Keratinocyte (primary cell): ENCODE results near the gene KRTAP22-2. TPM values are rescaled to one million over a fixed set of nuclear protein-coding genes. Genes with fewer than 3 reads are reported as not detected.

Source experiments
- DNase-seq: peaks from one replicate; pipeline ENCODE4 v3.0.0-alpha.2; 2011; ENCODE audit warnings: low read depth, missing footprints, low spot score
- FAIRE-seq: peaks from 2 replicates; lab custom pipeline; 2011; peaks lifted over from hg19 to GRCh38; lab: Jason Lieb, UNC
- H2AFZ ChIP-seq: 2 replicates; pipeline ENCODE4 v1.6.0; 2012; ENCODE audit warnings: low read length, control low read depth, inconsistent platforms; ENCODE audit not compliant: control insufficient read depth
- H3K27ac ChIP-seq: 2 replicates; pipeline ENCODE4 v1.5.1; 2011; ENCODE audit warnings: low read length; ENCODE audit not compliant: control insufficient read depth, insufficient read depth
- H3K27me3 ChIP-seq: 3 replicates; pipeline ENCODE4 v1.6.0; 2011; ENCODE audit warnings: low read length; ENCODE audit not compliant: control insufficient read depth, insufficient read depth; ENCODE audit errors: extremely low read depth
- H3K36me3 ChIP-seq, 2 experiments: 2 replicates in 1 of 2; 3 replicates in 1 of 2; pipeline ENCODE4 v1.5.1; 2011; ENCODE audit warnings: low read length in 2 of 2, mild to moderate bottlenecking in 1 of 2; ENCODE audit not compliant: control insufficient read depth in 2 of 2, insufficient read depth in 2 of 2; ENCODE audit errors: extremely low read depth in 1 of 2
- H3K4me1 ChIP-seq: 3 replicates; pipeline ENCODE4 v1.5.1; 2011; ENCODE audit warnings: low read length; ENCODE audit not compliant: control insufficient read depth, insufficient read depth; ENCODE audit errors: extremely low read depth
- H3K4me2 ChIP-seq: 3 replicates; pipeline ENCODE4 v1.6.0; 2011; ENCODE audit warnings: low read depth, low read length; ENCODE audit not compliant: control insufficient read depth, insufficient read depth; ENCODE audit errors: extremely low read depth
- H3K4me3 ChIP-seq, 3 experiments: fragments of 200-600 bp in 1 of 3; sonication (generic) in 1 of 3; 2 replicates in 2 of 3; 3 replicates in 1 of 3; pipeline ENCODE4 v1.5.1; 2011 to 2016; ENCODE audit warnings: low read length in 3 of 3, mild to moderate bottlenecking in 3 of 3, control low read depth in 2 of 3, inconsistent platforms in 1 of 3, low read depth in 1 of 3, mixed read lengths in 1 of 3, mixed run types in 1 of 3, moderate library complexity in 1 of 3; ENCODE audit not compliant: control insufficient read depth in 2 of 3, insufficient read depth in 2 of 3; ENCODE audit errors: extremely low read depth in 1 of 3
- H3K79me2 ChIP-seq: 2 replicates; pipeline ENCODE4 v1.6.0; 2012; ENCODE audit warnings: low read length; ENCODE audit not compliant: control insufficient read depth, insufficient read depth
- H3K9ac ChIP-seq: 3 replicates; pipeline ENCODE4 v1.6.0; 2011; ENCODE audit warnings: low read length; ENCODE audit not compliant: control insufficient read depth, insufficient read depth; ENCODE audit errors: extremely low read depth
- H3K9me1 ChIP-seq: 3 replicates; pipeline ENCODE4 v1.6.0; 2011; ENCODE audit warnings: low read length; ENCODE audit not compliant: control insufficient read depth, insufficient read depth; ENCODE audit errors: extremely low read depth
- H3K9me3 ChIP-seq: 2 replicates; pipeline ENCODE4 v1.5.1; 2012; ENCODE audit warnings: low read depth, low read length; ENCODE audit not compliant: control insufficient read depth
- H4K20me1 ChIP-seq: 3 replicates; pipeline ENCODE4 v1.6.0; 2011; ENCODE audit warnings: low read length; ENCODE audit not compliant: control insufficient read depth, insufficient read depth; ENCODE audit errors: extremely low read depth
- EZH2 ChIP-seq: IDR thresholded peaks from one replicate; pipeline ENCODE4 v1.6.1; 2012; ENCODE audit warnings: inconsistent platforms, mild to moderate bottlenecking, low read length, moderate library complexity
- dilution Hi-C: fragments of 300-500 bp; cut with MboI; formaldehyde crosslinking; loops from one replicate; pipeline ENCODE4 v1.7.0; 2020; ENCODE audit warnings: low sequenced_read_pairs; ENCODE audit not compliant: extremely low pct_ligation_motif_present
- polyA plus RNA-seq, 5 experiments: library from polyadenylated mRNA; depleted of rRNA in 3 of 5; stranded (reverse) in 3 of 5; stranded (forward) in 1 of 5; unstranded in 1 of 5; fragments of >200 nt; gene quantifications; 1 replicate in 1 of 5; 2 replicates in 3 of 5; 3 replicates in 1 of 5; pipeline versions ENCODE4 v1.2.1 to v1.2.3, GENCODE V29; 2011 to 2012; ENCODE audit warnings: missing spikeins in 2 of 5, low read depth in 1 of 5, low replicate concordance in 1 of 5
- TF ChIP-seq, protein P1 (sequence below), 3 experiments: IDR thresholded peaks in 1 of 3; conservative IDR thresholded peaks in 1 of 3; optimal IDR thresholded peaks in 1 of 3; 2 replicates in 2 of 3; 3 replicates in 1 of 3; pipeline versions ENCODE3 to v1.5.1; 2011; ENCODE audit warnings: low read length in 3 of 3, mild to moderate bottlenecking in 3 of 3, moderate library complexity in 2 of 3, control low read depth in 1 of 3, inconsistent platforms in 1 of 3; ENCODE audit not compliant: insufficient read depth in 2 of 3; ENCODE audit errors: extremely low read depth in 1 of 3

Gene KRTAP22-2
- polyA plus RNA-seq, 1 donor (not counting 4 experiments of a cell fraction or from before 2014, with no cell fraction given), result not detected

DNA sequence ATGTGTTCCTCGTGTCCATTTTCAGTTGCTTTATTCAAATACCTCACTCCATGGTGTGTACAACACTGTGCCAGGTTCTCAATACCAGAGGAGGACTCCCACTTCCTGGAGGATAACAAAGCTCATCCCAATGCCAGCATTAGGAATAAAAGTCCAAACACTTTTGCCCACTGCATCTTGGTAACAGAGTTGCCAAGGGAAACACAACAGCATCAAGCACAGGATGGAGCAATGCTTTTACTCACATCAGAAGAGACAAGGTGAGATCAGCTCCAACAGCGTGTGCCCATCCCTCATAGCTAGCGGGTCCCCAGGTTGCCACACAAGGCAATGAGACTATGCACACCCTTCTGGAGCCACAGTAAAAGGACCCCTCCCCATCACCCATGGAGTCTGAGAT lies 33.2 kb upstream of the KRTAP22-2 start:
- no peak overlapping the region for H3K9ac ChIP-seq
- H3K4me1 ChIP-seq, result no peaks in the 10 kb centered on the region
- H3K4me3 ChIP-seq, result no peak overlapping the region
- H3K27me3 ChIP-seq, result no peaks in the 10 kb centered on the region
- TF ChIP-seq, protein P1, sequence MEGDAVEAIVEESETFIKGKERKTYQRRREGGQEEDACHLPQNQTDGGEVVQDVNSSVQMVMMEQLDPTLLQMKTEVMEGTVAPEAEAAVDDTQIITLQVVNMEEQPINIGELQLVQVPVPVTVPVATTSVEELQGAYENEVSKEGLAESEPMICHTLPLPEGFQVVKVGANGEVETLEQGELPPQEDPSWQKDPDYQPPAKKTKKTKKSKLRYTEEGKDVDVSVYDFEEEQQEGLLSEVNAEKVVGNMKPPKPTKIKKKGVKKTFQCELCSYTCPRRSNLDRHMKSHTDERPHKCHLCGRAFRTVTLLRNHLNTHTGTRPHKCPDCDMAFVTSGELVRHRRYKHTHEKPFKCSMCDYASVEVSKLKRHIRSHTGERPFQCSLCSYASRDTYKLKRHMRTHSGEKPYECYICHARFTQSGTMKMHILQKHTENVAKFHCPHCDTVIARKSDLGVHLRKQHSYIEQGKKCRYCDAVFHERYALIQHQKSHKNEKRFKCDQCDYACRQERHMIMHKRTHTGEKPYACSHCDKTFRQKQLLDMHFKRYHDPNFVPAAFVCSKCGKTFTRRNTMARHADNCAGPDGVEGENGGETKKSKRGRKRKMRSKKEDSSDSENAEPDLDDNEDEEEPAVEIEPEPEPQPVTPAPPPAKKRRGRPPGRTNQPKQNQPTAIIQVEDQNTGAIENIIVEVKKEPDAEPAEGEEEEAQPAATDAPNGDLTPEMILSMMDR (optimal IDR thresholded peaks at IDR 0.05 in 1 of 3, IDR thresholded peaks at IDR 0.05 in 1 of 3, conservative IDR thresholded peaks at IDR 0.05 in 1 of 3; ENCODE audit: extremely low read depth in 1 of 3, insufficient read depth in 2 of 3, low read length in 3 of 3), result no peak
- no peak for TF ChIP-seq EZH2
- DNase-seq, result no peak
- no peak for FAIRE-seq
- H3K27ac ChIP-seq, result no peak overlapping the region
- dilution Hi-C loops, result no loop called here
- H3K4me2 ChIP-seq, result no peak overlapping the region
- no peaks in the 10 kb centered on the region for H3K36me3 ChIP-seq
- H4K20me1 ChIP-seq, result no peaks in the 10 kb centered on the region
- no peak overlapping the region for H2AFZ ChIP-seq
- no peaks in the 10 kb centered on the region for H3K9me1 ChIP-seq
- no peaks in the 10 kb centered on the region for H3K79me2 ChIP-seq
- no peaks in the 10 kb centered on the region for H3K9me3 ChIP-seq

GRCh38 chr21:30620522-30620921 lies 30.3 kb upstream of the KRTAP22-2 start, which contains the start of gene KRTAP20-4:
Gene KRTAP20-4 (plus strand): TSS chr21:30620627.
- no peak within 1 kb of the TSS for H3K9ac ChIP-seq
- dilution Hi-C loops, result no loop called here
- no peak within 1 kb of the TSS for H3K27ac ChIP-seq
- no peaks in the 10 kb centered on the region for H4K20me1 ChIP-seq
- no peak within 1 kb of the TSS for H3K4me2 ChIP-seq
- no peaks in the 10 kb centered on the region for H3K79me2 ChIP-seq
- no peaks in the 10 kb centered on the region for H3K9me1 ChIP-seq
- no peaks in the 10 kb centered on the region for H3K9me3 ChIP-seq
- no peaks in the 10 kb centered on the region for H3K27me3 ChIP-seq
- no peaks in the 10 kb centered on the region for H3K36me3 ChIP-seq
- H2AFZ ChIP-seq, result no peak within 1 kb of the TSS
- no peak for DNase-seq
- no peak for FAIRE-seq
- no peaks in the 10 kb centered on the region for H3K4me1 ChIP-seq
- H3K4me3 ChIP-seq, result no peak within 1 kb of the TSS
- TF ChIP-seq, protein P1 (optimal IDR thresholded peaks at IDR 0.05 in 1 of 3, IDR thresholded peaks at IDR 0.05 in 1 of 3, conservative IDR thresholded peaks at IDR 0.05 in 1 of 3; ENCODE audit: extremely low read depth in 1 of 3, insufficient read depth in 2 of 3, low read length in 3 of 3), result no peak
- TF ChIP-seq EZH2, result no peak
